ENCODE data around the gene GALM. TPM values are rescaled to one million over a fixed set of nuclear protein-coding genes. Genes with fewer than 3 reads are reported as not detected.
"Not testable (repeated sequence)": the region's sequence is repeated elsewhere in the genome, so short reads cannot be mapped to it uniquely, and the experiment has no call there.

The GALM gene
- total and polyA plus RNA-seq, 2 experiments from 2014 or later, result 52.6 to 59.4 TPM

- Histone ChIP-seq H3K9me3 (ENCODE audit: low read depth) (no peaks in the 10 kb centered on the region), H3K27ac (peak overlapping the region; percentile 59), H3K4me1 (ENCODE audit: insufficient read depth) (peaks cover 27% of the 10 kb centered on the region), H4K20me1 (ENCODE audit: insufficient read depth, poor library complexity, severe bottlenecking) (no peaks in the 10 kb centered on the region), H2AFZ (no peak overlapping the region), H3K9me2 (replicated peaks; ENCODE audit: insufficient read depth) (no peaks in the 10 kb centered on the region), H3K4me3 (no peak overlapping the region), H3K4me2 (no peak overlapping the region), H3K36me3 (replicated peaks; ENCODE audit: insufficient read depth, low read depth) (no peaks in the 10 kb centered on the region), H3K79me2 (peaks cover 15% of the 10 kb centered on the region), H3K27me3 (no peaks in the 10 kb centered on the region)
- 65% methylated on average over 4 of the region's 4 CpGs for WGBS (ENCODE audit: low lambda C conversion rate, missing lambda C conversion rate)
- TF ChIP-seq CTCF (IDR thresholded peaks at IDR 0.05; ENCODE audit: poor library complexity), result no peak
- TF ChIP-seq EZH2phosphoT487 (IDR thresholded peaks at IDR 0.05; ENCODE audit: low read depth, severe bottlenecking, unreplicated experiment), result no peak
- no peak for TF ChIP-seq EZH2 (IDR thresholded peaks at IDR 0.05; ENCODE audit: borderline replicate concordance)
- DNase-seq (ENCODE audit: low spot score), result no peak
Observed at GRCh38 chr2:38701542-38701941, 35.6 kb downstream of the GALM start.

- H3K9me3 ChIP-seq (ENCODE audit: low read depth), result no peaks in the 10 kb centered on the region
- H3K4me3 ChIP-seq, result no peak overlapping the region
- H3K9me2 ChIP-seq (replicated peaks; ENCODE audit: insufficient read depth), result no peaks in the 10 kb centered on the region
- H4K20me1 ChIP-seq (ENCODE audit: insufficient read depth, poor library complexity, severe bottlenecking), result no peaks in the 10 kb centered on the region
- no peaks in the 10 kb centered on the region for H3K27me3 ChIP-seq
- whole genome bisulfite sequencing (ENCODE audit: low lambda C conversion rate, missing lambda C conversion rate), result 34% methylated on average over 1 of the region's 1 CpG
- no peak overlapping the region for H2AFZ ChIP-seq
- peak; percentile 58 for DNase-seq (ENCODE audit: low spot score)
- no peaks in the 10 kb centered on the region for H3K36me3 ChIP-seq (replicated peaks; ENCODE audit: insufficient read depth, low read depth)
- H3K27ac ChIP-seq, result peak overlapping the region; percentile 59
- H3K79me2 ChIP-seq, result peaks cover 15% of the 10 kb centered on the region
- no peak for TF ChIP-seq EZH2 (IDR thresholded peaks at IDR 0.05; ENCODE audit: borderline replicate concordance)
- no peak for TF ChIP-seq EZH2phosphoT487 (IDR thresholded peaks at IDR 0.05; ENCODE audit: low read depth, severe bottlenecking, unreplicated experiment)
- TF ChIP-seq CTCF (IDR thresholded peaks at IDR 0.05; ENCODE audit: poor library complexity), result no peak
- H3K4me2 ChIP-seq, result peak overlapping the region; percentile 6
- peaks cover 27% of the 10 kb centered on the region for H3K4me1 ChIP-seq (ENCODE audit: insufficient read depth)
Observed at GRCh38 chr2:38702413-38702812, 36.5 kb downstream of the GALM start.

- H3K36me3 ChIP-seq (replicated peaks; ENCODE audit: insufficient read depth, low read depth); H2AFZ ChIP-seq; H3K9me3 ChIP-seq (ENCODE audit: low read depth); H3K4me2 ChIP-seq; DNase-seq (ENCODE audit: low spot score); H3K27me3 ChIP-seq; H3K4me3 ChIP-seq; H4K20me1 ChIP-seq (ENCODE audit: insufficient read depth, poor library complexity, severe bottlenecking); H3K9me2 ChIP-seq (replicated peaks; ENCODE audit: insufficient read depth): not testable (repeated sequence)
- H3K27ac ChIP-seq, result peak overlapping the region; percentile 29
- 86% methylated on average over 5 of the region's 5 CpGs for WGBS (ENCODE audit: low lambda C conversion rate, missing lambda C conversion rate)
- H3K79me2 ChIP-seq, result peaks cover 15% of the 10 kb centered on the region
- peaks cover 27% of the 10 kb centered on the region for H3K4me1 ChIP-seq (ENCODE audit: insufficient read depth)
Observed at GRCh38 chr2:38703336-38703735, 37.4 kb downstream of the GALM start.

GRCh38 chr2:38704664-38705063 is 38.8 kb downstream of the GALM start:
- peak overlapping the region; percentile 57 for H3K27ac ChIP-seq
- peaks cover 27% of the 10 kb centered on the region for H3K4me1 ChIP-seq (ENCODE audit: insufficient read depth)
- H3K9me2 ChIP-seq (replicated peaks; ENCODE audit: insufficient read depth), result no peaks in the 10 kb centered on the region
- H3K27me3 ChIP-seq, result no peaks in the 10 kb centered on the region
- no peaks in the 10 kb centered on the region for H3K36me3 ChIP-seq (replicated peaks; ENCODE audit: insufficient read depth, low read depth)
- H2AFZ ChIP-seq, result no peak overlapping the region
- peaks cover 15% of the 10 kb centered on the region for H3K79me2 ChIP-seq
- peak overlapping the region; percentile 2 for H3K4me2 ChIP-seq
- WGBS (ENCODE audit: low lambda C conversion rate, missing lambda C conversion rate), result 61% methylated on average over 2 of the region's 2 CpGs
- no peak overlapping the region for H3K4me3 ChIP-seq
- peak; percentile 12 for DNase-seq (ENCODE audit: low spot score)
- H4K20me1 ChIP-seq (ENCODE audit: insufficient read depth, poor library complexity, severe bottlenecking), result no peaks in the 10 kb centered on the region
- H3K9me3 ChIP-seq (ENCODE audit: low read depth), result no peaks in the 10 kb centered on the region
- no peak for TF ChIP-seq CTCF (IDR thresholded peaks at IDR 0.05; ENCODE audit: poor library complexity)
- TF ChIP-seq EZH2 (IDR thresholded peaks at IDR 0.05; ENCODE audit: borderline replicate concordance), result no peak
- TF ChIP-seq EZH2phosphoT487 (IDR thresholded peaks at IDR 0.05; ENCODE audit: low read depth, severe bottlenecking, unreplicated experiment), result no peak

Data from hepatocyte (in vitro differentiated cells).